ENCODE measurements around the gene GTPBP10. TPM values are rescaled to one million over a fixed set of nuclear protein-coding genes. Genes with fewer than 3 reads are reported as not detected.

GTPBP10 gene
- total RNA-seq, 1 experiment from 2014 or later = 18.5 TPM

DNA sequence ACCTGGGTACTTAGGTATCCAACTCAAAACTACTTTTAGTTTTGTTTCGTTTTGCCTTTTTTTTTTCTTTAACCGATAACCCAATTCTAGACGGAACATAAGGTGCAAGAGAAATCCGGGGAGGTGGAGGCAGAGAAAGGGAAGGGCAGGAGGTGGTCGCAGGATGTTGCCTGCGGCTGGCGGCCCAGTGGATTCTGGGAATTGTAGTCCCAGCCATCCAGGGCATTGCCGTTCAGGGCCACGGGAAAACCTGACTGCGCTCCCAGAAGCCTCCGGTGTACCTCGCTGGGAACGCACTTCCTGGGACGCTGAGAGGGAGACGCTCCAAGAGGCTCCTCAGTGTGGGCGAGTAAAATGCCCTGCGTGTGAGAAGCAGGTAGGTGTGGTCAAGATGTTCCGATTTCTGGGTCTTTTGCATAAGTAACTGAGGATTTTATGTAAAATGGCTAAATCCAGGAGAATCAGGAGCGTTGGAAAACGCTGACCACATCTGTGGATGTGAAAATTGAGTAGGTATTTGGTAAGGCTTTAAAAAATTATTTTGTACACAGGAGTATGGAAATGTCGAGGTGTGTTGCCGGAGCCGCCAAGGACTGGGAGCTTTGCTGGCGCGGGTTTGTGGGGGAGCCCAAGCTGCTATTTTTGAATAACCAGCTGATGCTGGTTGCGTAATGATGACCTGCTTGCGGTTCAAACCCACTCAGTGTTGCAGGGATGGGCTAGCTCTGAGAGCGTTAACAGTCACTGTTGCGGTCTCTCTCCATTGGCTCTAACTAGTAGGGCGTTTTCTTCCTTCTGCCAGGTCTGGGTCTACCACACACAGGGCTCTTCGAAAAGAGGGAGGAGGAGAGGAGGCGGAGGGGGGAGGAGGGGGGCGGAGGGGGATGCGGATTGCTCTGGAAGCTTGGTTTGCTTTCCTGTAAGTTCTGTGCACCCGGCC lies 56.9 kb downstream of the GTPBP10 start, which contains the start of gene CLDN12 (continued):
- TF ChIP-seq, protein P1, sequence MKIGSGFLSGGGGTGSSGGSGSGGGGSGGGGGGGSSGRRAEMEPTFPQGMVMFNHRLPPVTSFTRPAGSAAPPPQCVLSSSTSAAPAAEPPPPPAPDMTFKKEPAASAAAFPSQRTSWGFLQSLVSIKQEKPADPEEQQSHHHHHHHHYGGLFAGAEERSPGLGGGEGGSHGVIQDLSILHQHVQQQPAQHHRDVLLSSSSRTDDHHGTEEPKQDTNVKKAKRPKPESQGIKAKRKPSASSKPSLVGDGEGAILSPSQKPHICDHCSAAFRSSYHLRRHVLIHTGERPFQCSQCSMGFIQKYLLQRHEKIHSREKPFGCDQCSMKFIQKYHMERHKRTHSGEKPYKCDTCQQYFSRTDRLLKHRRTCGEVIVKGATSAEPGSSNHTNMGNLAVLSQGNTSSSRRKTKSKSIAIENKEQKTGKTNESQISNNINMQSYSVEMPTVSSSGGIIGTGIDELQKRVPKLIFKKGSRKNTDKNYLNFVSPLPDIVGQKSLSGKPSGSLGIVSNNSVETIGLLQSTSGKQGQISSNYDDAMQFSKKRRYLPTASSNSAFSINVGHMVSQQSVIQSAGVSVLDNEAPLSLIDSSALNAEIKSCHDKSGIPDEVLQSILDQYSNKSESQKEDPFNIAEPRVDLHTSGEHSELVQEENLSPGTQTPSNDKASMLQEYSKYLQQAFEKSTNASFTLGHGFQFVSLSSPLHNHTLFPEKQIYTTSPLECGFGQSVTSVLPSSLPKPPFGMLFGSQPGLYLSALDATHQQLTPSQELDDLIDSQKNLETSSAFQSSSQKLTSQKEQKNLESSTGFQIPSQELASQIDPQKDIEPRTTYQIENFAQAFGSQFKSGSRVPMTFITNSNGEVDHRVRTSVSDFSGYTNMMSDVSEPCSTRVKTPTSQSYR (CRISPR knock-in tag; IDR thresholded peaks at IDR 0.05) = no peak
- TF ChIP-seq, protein P2, sequence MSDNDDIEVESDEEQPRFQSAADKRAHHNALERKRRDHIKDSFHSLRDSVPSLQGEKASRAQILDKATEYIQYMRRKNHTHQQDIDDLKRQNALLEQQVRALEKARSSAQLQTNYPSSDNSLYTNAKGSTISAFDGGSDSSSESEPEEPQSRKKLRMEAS (CRISPR knock-in tag; IDR thresholded peaks at IDR 0.05) = peak; percentile 61
- peak; percentile 62 for TF ChIP-seq GABPB1 (CRISPR knock-in tag; IDR thresholded peaks at IDR 0.05)
- TF ChIP-seq, protein P3, sequence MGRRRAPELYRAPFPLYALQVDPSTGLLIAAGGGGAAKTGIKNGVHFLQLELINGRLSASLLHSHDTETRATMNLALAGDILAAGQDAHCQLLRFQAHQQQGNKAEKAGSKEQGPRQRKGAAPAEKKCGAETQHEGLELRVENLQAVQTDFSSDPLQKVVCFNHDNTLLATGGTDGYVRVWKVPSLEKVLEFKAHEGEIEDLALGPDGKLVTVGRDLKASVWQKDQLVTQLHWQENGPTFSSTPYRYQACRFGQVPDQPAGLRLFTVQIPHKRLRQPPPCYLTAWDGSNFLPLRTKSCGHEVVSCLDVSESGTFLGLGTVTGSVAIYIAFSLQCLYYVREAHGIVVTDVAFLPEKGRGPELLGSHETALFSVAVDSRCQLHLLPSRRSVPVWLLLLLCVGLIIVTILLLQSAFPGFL (CRISPR knock-in tag; IDR thresholded peaks at IDR 0.05; ENCODE audit: borderline replicate concordance) = no peak
- peak; percentile 33; the same call in 1 of the 2 replicates for TF ChIP-seq SP1 (CRISPR knock-in tag; conservative IDR thresholded peaks at IDR 0.05)
- TF ChIP-seq, protein P4, sequence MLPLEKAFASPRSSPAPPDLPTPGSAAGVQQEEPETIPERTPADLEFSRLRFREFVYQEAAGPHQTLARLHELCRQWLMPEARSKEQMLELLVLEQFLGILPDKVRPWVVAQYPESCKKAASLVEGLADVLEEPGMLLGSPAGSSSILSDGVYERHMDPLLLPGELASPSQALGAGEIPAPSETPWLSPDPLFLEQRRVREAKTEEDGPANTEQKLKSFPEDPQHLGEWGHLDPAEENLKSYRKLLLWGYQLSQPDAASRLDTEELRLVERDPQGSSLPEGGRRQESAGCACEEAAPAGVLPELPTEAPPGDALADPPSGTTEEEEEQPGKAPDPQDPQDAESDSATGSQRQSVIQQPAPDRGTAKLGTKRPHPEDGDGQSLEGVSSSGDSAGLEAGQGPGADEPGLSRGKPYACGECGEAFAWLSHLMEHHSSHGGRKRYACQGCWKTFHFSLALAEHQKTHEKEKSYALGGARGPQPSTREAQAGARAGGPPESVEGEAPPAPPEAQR (CRISPR knock-in tag; IDR thresholded peaks at IDR 0.05) = no peak
- TF ChIP-seq TEAD1 (CRISPR knock-in tag; IDR thresholded peaks at IDR 0.05) = peak; percentile 43; the same call in 1 of the 2 replicates
- no peak for TF ChIP-seq ZNF263 (CRISPR knock-in tag; IDR thresholded peaks at IDR 0.05; ENCODE audit: low read depth)
- TF ChIP-seq, protein P5, sequence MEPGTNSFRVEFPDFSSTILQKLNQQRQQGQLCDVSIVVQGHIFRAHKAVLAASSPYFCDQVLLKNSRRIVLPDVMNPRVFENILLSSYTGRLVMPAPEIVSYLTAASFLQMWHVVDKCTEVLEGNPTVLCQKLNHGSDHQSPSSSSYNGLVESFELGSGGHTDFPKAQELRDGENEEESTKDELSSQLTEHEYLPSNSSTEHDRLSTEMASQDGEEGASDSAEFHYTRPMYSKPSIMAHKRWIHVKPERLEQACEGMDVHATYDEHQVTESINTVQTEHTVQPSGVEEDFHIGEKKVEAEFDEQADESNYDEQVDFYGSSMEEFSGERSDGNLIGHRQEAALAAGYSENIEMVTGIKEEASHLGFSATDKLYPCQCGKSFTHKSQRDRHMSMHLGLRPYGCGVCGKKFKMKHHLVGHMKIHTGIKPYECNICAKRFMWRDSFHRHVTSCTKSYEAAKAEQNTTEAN (CRISPR knock-in tag; IDR thresholded peaks at IDR 0.05) = no peak
- TF ChIP-seq, protein P6, sequence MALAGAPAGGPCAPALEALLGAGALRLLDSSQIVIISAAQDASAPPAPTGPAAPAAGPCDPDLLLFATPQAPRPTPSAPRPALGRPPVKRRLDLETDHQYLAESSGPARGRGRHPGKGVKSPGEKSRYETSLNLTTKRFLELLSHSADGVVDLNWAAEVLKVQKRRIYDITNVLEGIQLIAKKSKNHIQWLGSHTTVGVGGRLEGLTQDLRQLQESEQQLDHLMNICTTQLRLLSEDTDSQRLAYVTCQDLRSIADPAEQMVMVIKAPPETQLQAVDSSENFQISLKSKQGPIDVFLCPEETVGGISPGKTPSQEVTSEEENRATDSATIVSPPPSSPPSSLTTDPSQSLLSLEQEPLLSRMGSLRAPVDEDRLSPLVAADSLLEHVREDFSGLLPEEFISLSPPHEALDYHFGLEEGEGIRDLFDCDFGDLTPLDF (CRISPR knock-in tag; IDR thresholded peaks at IDR 0.05) = no peak
- TF ChIP-seq CREM (CRISPR knock-in tag; IDR thresholded peaks at IDR 0.05) = peak; percentile 51
- TF ChIP-seq NR3C1 (CRISPR knock-in tag; conservative IDR thresholded peaks at IDR 0.05; ENCODE audit: low read depth) = no peak
- TF ChIP-seq, protein P7, sequence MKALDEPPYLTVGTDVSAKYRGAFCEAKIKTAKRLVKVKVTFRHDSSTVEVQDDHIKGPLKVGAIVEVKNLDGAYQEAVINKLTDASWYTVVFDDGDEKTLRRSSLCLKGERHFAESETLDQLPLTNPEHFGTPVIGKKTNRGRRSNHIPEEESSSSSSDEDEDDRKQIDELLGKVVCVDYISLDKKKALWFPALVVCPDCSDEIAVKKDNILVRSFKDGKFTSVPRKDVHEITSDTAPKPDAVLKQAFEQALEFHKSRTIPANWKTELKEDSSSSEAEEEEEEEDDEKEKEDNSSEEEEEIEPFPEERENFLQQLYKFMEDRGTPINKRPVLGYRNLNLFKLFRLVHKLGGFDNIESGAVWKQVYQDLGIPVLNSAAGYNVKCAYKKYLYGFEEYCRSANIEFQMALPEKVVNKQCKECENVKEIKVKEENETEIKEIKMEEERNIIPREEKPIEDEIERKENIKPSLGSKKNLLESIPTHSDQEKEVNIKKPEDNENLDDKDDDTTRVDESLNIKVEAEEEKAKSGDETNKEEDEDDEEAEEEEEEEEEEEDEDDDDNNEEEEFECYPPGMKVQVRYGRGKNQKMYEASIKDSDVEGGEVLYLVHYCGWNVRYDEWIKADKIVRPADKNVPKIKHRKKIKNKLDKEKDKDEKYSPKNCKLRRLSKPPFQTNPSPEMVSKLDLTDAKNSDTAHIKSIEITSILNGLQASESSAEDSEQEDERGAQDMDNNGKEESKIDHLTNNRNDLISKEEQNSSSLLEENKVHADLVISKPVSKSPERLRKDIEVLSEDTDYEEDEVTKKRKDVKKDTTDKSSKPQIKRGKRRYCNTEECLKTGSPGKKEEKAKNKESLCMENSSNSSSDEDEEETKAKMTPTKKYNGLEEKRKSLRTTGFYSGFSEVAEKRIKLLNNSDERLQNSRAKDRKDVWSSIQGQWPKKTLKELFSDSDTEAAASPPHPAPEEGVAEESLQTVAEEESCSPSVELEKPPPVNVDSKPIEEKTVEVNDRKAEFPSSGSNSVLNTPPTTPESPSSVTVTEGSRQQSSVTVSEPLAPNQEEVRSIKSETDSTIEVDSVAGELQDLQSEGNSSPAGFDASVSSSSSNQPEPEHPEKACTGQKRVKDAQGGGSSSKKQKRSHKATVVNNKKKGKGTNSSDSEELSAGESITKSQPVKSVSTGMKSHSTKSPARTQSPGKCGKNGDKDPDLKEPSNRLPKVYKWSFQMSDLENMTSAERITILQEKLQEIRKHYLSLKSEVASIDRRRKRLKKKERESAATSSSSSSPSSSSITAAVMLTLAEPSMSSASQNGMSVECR (CRISPR knock-in tag; IDR thresholded peaks at IDR 0.05; ENCODE audit: borderline replicate concordance) = peak; percentile 55; the same call in 1 of the 2 replicates
- no peak for TF ChIP-seq SMAD4 (CRISPR knock-in tag; IDR thresholded peaks at IDR 0.05)
- TF ChIP-seq FOXK1 (CRISPR knock-in tag; IDR thresholded peaks at IDR 0.05) = peak; percentile 79; the same call in 1 of the 2 replicates
- TF ChIP-seq, protein P8, sequence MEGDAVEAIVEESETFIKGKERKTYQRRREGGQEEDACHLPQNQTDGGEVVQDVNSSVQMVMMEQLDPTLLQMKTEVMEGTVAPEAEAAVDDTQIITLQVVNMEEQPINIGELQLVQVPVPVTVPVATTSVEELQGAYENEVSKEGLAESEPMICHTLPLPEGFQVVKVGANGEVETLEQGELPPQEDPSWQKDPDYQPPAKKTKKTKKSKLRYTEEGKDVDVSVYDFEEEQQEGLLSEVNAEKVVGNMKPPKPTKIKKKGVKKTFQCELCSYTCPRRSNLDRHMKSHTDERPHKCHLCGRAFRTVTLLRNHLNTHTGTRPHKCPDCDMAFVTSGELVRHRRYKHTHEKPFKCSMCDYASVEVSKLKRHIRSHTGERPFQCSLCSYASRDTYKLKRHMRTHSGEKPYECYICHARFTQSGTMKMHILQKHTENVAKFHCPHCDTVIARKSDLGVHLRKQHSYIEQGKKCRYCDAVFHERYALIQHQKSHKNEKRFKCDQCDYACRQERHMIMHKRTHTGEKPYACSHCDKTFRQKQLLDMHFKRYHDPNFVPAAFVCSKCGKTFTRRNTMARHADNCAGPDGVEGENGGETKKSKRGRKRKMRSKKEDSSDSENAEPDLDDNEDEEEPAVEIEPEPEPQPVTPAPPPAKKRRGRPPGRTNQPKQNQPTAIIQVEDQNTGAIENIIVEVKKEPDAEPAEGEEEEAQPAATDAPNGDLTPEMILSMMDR (IDR thresholded peaks at IDR 0.05) = no peak
- 0 out of 2 replicates have a peak, but pooled peaks have one; percentile 27 for TF ChIP-seq ZNF423 (CRISPR knock-in tag; IDR thresholded peaks at IDR 0.05)
- no peak for TF ChIP-seq JAZF1 (CRISPR knock-in tag; IDR thresholded peaks at IDR 0.05)
- TF ChIP-seq, protein P9, sequence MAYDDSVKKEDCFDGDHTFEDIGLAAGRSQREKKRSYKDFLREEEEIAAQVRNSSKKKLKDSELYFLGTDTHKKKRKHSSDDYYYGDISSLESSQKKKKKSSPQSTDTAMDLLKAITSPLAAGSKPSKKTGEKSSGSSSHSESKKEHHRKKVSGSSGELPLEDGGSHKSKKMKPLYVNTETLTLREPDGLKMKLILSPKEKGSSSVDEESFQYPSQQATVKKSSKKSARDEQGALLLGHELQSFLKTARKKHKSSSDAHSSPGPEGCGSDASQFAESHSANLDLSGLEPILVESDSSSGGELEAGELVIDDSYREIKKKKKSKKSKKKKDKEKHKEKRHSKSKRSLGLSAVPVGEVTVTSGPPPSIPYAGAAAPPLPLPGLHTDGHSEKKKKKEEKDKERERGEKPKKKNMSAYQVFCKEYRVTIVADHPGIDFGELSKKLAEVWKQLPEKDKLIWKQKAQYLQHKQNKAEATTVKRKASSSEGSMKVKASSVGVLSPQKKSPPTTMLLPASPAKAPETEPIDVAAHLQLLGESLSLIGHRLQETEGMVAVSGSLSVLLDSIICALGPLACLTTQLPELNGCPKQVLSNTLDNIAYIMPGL (CRISPR knock-in tag; IDR thresholded peaks at IDR 0.05) = no peak
- TF ChIP-seq PRRX2 (CRISPR knock-in tag; IDR thresholded peaks at IDR 0.05) = no peak
